Measurements from ENCODE around the gene ASGR1. TPM values are rescaled to one million over a fixed set of nuclear protein-coding genes. Genes with fewer than 3 reads are reported as not detected.
A peak's percentile ranks its signal among the peaks of the same experiment; 100 is the strongest.

ASGR1 gene
- total RNA-seq, 1 donor from 2014 or later = 1.6 TPM

GRCh38 chr17:7211491-7212273 is 32.5 kb upstream of the ASGR1 start:
- intact Hi-C loops (cut with micrococcal nuclease) = loop anchor here (10.0 kb wide), 1 partner anchor 1813 kb away; the partner anchor contains the start of gene NTN1

DNA sequence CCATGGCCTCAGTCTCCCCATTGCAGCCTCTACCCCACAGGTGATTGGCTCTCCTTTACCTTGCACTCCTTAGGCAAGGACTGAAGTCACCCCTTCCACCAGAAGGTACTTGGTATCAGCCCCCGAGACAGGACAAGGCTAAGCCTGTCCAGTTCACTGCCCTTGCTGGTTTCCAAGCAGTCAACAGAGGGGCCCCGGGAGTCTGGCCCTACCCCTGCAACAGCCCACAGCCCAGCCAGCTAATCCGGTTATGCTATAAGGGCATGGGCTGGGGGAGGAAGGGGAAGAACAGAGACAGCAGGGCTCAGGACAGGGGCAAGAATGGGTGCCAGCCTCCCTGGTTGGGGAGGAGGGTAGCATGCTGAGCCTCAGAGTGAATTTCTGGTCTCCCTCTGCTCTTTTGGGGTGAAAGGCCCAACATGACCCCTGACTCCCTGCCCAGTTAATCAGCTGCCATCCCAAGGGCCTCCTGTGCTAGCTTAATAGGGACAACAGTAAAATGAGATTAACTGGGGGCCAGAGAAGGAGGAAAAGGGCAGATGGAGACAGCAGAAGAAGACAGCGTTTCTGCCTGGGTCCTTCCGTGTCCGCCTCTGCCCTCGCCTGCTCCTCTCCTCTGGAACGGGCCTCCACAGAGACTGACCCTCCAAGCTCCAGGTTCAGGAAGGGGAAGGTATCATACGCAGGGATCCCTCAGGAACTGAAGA is 29.7 kb upstream of the ASGR1 start:
- H3K9me3 Mint-ChIP-seq = no peaks in the 10 kb centered on the region
- H3K27ac Mint-ChIP-seq = no peak overlapping the region
- intact Hi-C loops (cut with micrococcal nuclease) = no loop called here
- no peaks in the 10 kb centered on the region for H3K36me3 Mint-ChIP-seq (ENCODE audit: low read depth)
- H3K27me3 Mint-ChIP-seq (ENCODE audit: insufficient read depth) = peaks cover 11% of the 10 kb centered on the region
- H3K4me3 Mint-ChIP-seq = no peak overlapping the region
- no peak for DNase-seq (ENCODE audit: low spot score)
- peaks cover 37% of the 10 kb centered on the region for H3K4me1 Mint-ChIP-seq (ENCODE audit: low read depth)

More at GRCh38 chr17:7211491-7212273, 32.5 kb upstream of the ASGR1 start:
- H3K4me1 Mint-ChIP-seq (ENCODE audit: low read depth) = peaks cover 38% of the 10 kb centered on the region
- no peaks in the 10 kb centered on the region for H3K36me3 Mint-ChIP-seq (ENCODE audit: low read depth)
- peaks cover 14% of the 10 kb centered on the region for H3K27me3 Mint-ChIP-seq (ENCODE audit: insufficient read depth)
- DNase-seq (ENCODE audit: low spot score) = no peak
- H3K27ac Mint-ChIP-seq = no peak overlapping the region
- H3K9me3 Mint-ChIP-seq = no peaks in the 10 kb centered on the region
- H3K4me3 Mint-ChIP-seq = no peak overlapping the region

DNA sequence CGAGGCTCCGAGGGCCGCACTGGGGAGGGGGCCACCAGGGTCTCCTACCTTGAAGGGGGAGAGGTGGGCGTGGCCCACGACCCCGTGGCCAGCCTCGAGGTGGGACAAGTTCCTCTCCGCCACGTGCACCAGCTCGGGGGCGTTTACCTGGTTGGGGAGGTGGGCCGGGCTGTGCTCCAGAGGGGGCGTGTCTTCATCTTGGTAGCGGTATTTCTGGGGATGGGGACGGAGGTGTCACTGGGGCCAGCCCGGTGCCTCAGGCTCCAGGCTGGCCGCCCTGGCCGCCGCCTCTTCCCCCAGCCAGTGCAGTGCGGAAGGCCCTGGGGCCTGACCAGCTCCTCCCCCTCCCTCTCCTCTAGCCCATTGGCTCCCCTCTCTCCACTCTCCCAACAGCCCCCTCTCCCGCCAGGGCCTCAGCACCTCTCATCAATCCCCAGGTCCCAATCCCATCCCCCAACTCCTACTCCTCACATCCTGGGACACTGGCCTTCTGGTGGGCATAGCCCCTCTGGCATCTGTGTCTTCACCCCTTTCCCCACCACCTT is 28.9 kb upstream of the ASGR1 start:
- intact Hi-C loops (cut with micrococcal nuclease) = no loop called here
- DNase-seq (ENCODE audit: low spot score) = no peak
- H3K36me3 Mint-ChIP-seq (ENCODE audit: low read depth) = no peaks in the 10 kb centered on the region
- no peak overlapping the region for H3K4me3 Mint-ChIP-seq
- H3K27me3 Mint-ChIP-seq (ENCODE audit: insufficient read depth) = peaks cover 11% of the 10 kb centered on the region
- H3K27ac Mint-ChIP-seq = no peak overlapping the region
- no peaks in the 10 kb centered on the region for H3K9me3 Mint-ChIP-seq
- peaks cover 29% of the 10 kb centered on the region for H3K4me1 Mint-ChIP-seq (ENCODE audit: low read depth)

- H3K27ac Mint-ChIP-seq = peak overlapping the region; percentile 42
Observed at GRCh38 chr17:7207120-7208001, 28.2 kb upstream of the ASGR1 start.

DNA sequence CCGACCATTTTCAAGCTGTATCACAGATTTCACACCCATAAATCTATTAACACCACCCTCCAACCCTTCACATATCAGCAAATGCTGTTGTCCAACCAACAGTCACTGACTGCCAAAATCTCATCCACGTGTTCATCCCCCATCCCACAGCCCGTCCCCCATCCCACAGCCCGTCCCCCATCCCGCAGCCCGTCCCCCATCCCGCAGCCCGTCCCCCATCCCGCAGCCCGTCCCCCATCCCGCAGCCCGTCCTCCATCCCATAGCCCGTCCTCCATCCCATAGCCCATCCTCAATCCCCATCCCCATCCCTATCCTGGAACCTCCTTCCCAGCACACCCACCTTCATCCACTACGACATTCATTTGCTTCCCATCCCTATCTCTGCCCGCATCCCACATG is 26.4 kb upstream of the ASGR1 start:
- intact Hi-C loops (cut with micrococcal nuclease) = loop anchor here (1.0 to 2.0 kb wide), 4 partner anchors 9 to 34 kb away; partner anchors contain the start of genes ACADVL, DLG4, DVL2 and PHF23
- Mint-ChIP-seq H3K27me3 (ENCODE audit: insufficient read depth) (peaks cover 5% of the 10 kb centered on the region), H3K4me3 (peak overlapping the region; percentile 85), H3K36me3 (ENCODE audit: low read depth) (peaks cover 5% of the 10 kb centered on the region), H3K9me3 (no peaks in the 10 kb centered on the region), H3K27ac (peak overlapping the region; percentile 86), H3K4me1 (ENCODE audit: low read depth) (peaks cover 29% of the 10 kb centered on the region)
- no peak for DNase-seq (ENCODE audit: low spot score)

More at GRCh38 chr17:7207120-7208001, 28.2 kb upstream of the ASGR1 start:
- Mint-ChIP-seq H3K9me3 (no peaks in the 10 kb centered on the region), H3K4me1 (ENCODE audit: low read depth) (peaks cover 29% of the 10 kb centered on the region), H3K36me3 (ENCODE audit: low read depth) (peaks cover 4% of the 10 kb centered on the region), H3K4me3 (peak overlapping the region; percentile 2), H3K27me3 (ENCODE audit: insufficient read depth) (peaks cover 11% of the 10 kb centered on the region)
- DNase-seq (ENCODE audit: low spot score) = no peak
- intact Hi-C loops (cut with micrococcal nuclease) = no loop called here

DNA sequence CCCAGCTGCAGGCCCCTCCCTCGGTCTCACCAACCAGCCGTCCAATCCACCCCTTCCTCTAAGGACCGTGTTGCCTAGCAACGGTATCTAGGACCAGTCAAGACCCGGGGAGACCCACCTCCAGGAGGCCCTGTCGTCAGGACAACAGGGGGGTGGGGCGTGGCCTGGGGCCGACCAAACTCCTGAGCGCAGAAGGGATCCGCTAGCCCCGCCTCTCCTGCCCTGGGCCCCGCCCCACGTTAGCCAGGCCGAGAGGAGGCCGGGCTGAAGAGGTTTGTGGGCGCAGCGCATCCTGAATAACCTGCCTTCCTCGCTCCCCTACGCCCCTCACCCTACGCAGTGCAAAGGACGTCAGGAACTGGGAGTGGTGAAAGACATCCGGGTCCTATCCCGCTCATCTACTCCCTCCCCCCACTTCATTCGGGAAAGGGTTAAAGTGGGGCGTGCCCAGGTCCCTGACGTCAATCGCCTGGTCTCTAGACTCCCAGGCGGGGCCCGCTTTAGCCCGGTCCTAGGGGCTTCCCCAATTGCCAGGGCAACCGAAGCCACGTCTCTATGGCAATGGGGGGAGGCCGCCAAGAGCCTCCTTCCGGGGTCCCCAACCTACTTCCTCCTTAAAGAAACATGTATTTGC is 25.8 kb upstream of the ASGR1 start:
- Mint-ChIP-seq H3K27me3 (ENCODE audit: insufficient read depth) (peaks cover 2% of the 10 kb centered on the region), H3K4me3 (peak overlapping the region; percentile 85), H3K36me3 (ENCODE audit: low read depth) (peaks cover 5% of the 10 kb centered on the region), H3K4me1 (ENCODE audit: low read depth) (peaks cover 24% of the 10 kb centered on the region), H3K27ac (peak overlapping the region; percentile 86), H3K9me3 (no peaks in the 10 kb centered on the region)
- peak; percentile 92 for DNase-seq (ENCODE audit: low spot score)
- intact Hi-C loops (cut with micrococcal nuclease) = loop anchor here (1.0 to 2.0 kb wide), 4 partner anchors 9 to 34 kb away; partner anchors contain the start of genes ACADVL, DLG4, DVL2 and PHF23

DNA sequence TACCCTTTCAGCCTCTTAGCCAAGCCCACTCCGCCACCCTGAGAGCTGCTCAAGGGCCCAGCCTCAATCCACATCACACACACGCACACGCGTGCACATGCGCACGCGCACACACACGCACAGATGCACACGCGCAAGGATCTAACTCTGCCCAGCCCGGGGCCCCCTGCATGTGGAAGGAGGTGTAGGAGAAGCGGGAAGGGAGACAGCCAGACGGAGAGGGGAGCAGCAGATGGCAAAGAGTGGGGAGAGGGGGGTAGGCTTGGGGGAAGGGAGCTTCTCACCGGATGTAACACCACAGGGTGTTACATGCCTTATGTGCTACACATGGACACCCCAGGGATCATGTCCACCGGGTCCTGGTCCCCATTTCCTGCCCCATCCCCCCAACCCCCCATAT is 25.2 kb upstream of the ASGR1 start:
- Mint-ChIP-seq H3K27ac (peak overlapping the region; percentile 86), H3K9me3 (no peaks in the 10 kb centered on the region), H3K4me1 (ENCODE audit: low read depth) (peaks cover 23% of the 10 kb centered on the region), H3K4me3 (peak overlapping the region; percentile 85), H3K27me3 (ENCODE audit: insufficient read depth) (no peaks in the 10 kb centered on the region), H3K36me3 (ENCODE audit: low read depth) (peaks cover 5% of the 10 kb centered on the region)
- intact Hi-C loops (cut with micrococcal nuclease) = loop anchor here (2.0 kb wide), 1 partner anchor 14 kb away; the partner anchor contains the start of genes ACADVL and DLG4
- no peak for DNase-seq (ENCODE audit: low spot score)

DNA sequence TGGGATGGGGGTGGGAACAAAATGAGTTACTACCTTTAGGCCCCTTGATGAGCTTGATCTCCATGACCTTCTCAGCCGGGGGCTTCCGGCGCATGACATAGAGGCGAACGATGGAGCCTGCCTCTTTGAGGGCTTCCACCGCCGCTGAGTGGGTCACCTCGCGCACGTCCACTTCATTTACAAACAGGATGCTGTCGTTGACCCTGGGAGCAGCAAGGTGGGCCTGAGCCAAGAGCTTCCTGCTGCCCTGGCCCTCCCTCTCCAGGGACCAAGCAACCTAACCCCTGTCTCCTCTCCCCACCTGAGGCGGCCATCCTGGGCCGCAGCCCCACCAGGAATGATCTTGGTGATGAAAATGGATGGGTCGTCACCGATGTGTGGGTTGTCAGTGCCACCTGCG is 24.2 kb upstream of the ASGR1 start:
- DNase-seq (ENCODE audit: low spot score) = no peak
- peaks cover 23% of the 10 kb centered on the region for H3K4me1 Mint-ChIP-seq (ENCODE audit: low read depth)
- H3K27ac Mint-ChIP-seq = peak overlapping the region; percentile 42
- H3K27me3 Mint-ChIP-seq (ENCODE audit: insufficient read depth) = no peaks in the 10 kb centered on the region
- peak overlapping the region; percentile 30 for H3K4me3 Mint-ChIP-seq
- no peaks in the 10 kb centered on the region for H3K9me3 Mint-ChIP-seq
- H3K36me3 Mint-ChIP-seq (ENCODE audit: low read depth) = peaks cover 5% of the 10 kb centered on the region
- intact Hi-C loops (cut with micrococcal nuclease) = no loop called here

- intact Hi-C loops (cut with micrococcal nuclease) = no loop called here
- no peak overlapping the region for H3K4me3 Mint-ChIP-seq
Observed at GRCh38 chr17:7196651-7197401, 17.7 kb upstream of the ASGR1 start.

DNA sequence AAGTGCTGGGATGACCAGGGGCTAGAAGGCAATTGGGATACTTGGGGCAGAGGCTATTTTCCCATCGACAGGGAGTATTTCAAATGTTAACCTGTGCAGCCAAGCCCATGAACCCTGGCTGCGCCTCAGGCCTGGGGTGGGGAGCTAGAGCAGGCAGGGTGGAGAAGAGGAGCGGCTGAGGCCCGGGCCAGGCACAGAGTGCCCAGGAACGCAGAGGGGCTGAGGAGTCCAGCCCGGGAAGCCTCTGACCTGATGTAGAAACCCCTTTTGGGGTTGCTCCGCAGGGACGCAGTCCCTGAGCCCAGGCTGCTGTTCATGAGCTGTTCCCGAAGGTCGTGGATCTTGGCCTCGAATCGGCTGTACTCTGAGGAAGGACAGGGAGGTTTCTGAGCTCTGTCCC is 16.8 kb upstream of the ASGR1 start:
- intact Hi-C loops (cut with micrococcal nuclease) = no loop called here
- Mint-ChIP-seq H3K27me3 (ENCODE audit: insufficient read depth) (no peaks in the 10 kb centered on the region), H3K27ac (no peak overlapping the region), H3K4me3 (no peak overlapping the region), H3K9me3 (no peaks in the 10 kb centered on the region), H3K4me1 (ENCODE audit: low read depth) (no peaks in the 10 kb centered on the region), H3K36me3 (ENCODE audit: low read depth) (peaks cover 5% of the 10 kb centered on the region)
- DNase-seq (ENCODE audit: low spot score) = no peak

More at GRCh38 chr17:7196651-7197401, 17.7 kb upstream of the ASGR1 start:
- Mint-ChIP-seq H3K4me1 (ENCODE audit: low read depth) (no peaks in the 10 kb centered on the region), H3K9me3 (no peaks in the 10 kb centered on the region), H3K36me3 (ENCODE audit: low read depth) (peaks cover 5% of the 10 kb centered on the region), H3K27ac (no peak overlapping the region), H3K27me3 (ENCODE audit: insufficient read depth) (no peaks in the 10 kb centered on the region)
- DNase-seq (ENCODE audit: low spot score) = no peak

- Mint-ChIP-seq H3K9me3 (no peaks in the 10 kb centered on the region), H3K27ac (peak overlapping the region; percentile 58)
Observed at GRCh38 chr17:7192271-7192937, 13.2 kb upstream of the ASGR1 start.

More at GRCh38 chr17:7192271-7192937, 13.2 kb upstream of the ASGR1 start:
- Mint-ChIP-seq H3K36me3 (ENCODE audit: low read depth) (peaks cover 5% of the 10 kb centered on the region), H3K4me1 (ENCODE audit: low read depth) (no peaks in the 10 kb centered on the region), H3K4me3 (no peak overlapping the region), H3K27me3 (ENCODE audit: insufficient read depth) (no peaks in the 10 kb centered on the region)
- DNase-seq (ENCODE audit: low spot score) = no peak
- intact Hi-C loops (cut with micrococcal nuclease) = no loop called here
